ENCODE measurements around the gene KIAA1143. TPM values are rescaled to one million over a fixed set of nuclear protein-coding genes. Genes with fewer than 3 reads are reported as not detected.
A peak's percentile ranks its signal among the peaks of the same experiment; 100 is the strongest.

The KIAA1143 gene
- total and polyA plus RNA-seq, 9 of the 15 experiments (the other 6 are each of a cell fraction or from before 2014, with no cell fraction given) = 25.6 to 72.0 (median 42.2) TPM

DNA sequence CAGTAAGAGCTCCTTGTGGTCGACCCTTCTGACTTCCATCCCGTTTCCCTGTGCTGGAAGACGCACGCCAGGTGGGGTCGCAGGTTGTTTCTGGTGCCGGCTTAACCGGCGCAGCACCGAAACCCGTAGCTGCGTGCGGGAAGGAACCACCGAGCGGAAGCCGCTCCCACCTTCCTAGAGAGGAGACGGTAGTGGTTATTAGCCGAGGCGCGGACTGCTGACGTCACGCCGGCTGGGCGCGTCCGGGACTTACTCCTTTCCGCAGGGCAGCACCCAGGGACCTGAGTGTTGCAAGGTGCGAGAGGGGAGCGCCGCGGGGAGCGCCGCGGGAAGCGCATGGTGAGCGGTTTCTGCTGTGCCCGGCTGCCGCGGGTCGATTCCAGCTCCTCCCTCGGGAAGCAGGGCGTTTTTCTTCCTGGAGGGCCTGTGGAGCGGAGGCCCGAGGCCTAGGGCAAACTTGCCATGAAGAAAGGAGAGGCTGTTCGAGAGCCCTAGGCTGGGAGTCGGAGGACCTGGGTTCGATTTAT, 32.0 kb downstream of the KIAA1143 start, which contains the start of gene ZNF501 (continued):
- TF ChIP-seq, protein P1, sequence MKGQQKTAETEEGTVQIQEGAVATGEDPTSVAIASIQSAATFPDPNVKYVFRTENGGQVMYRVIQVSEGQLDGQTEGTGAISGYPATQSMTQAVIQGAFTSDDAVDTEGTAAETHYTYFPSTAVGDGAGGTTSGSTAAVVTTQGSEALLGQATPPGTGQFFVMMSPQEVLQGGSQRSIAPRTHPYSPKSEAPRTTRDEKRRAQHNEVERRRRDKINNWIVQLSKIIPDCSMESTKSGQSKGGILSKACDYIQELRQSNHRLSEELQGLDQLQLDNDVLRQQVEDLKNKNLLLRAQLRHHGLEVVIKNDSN (CRISPR knock-in tag; IDR thresholded peaks at IDR 0.05) = peak; percentile 35; the same call in 1 of the 2 replicates
- TF ChIP-seq GABPA (tag; conservative IDR thresholded peaks at IDR 0.05; ENCODE audit: low read depth) (peak; percentile 88), GABPB2 (CRISPR knock-in tag; conservative IDR thresholded peaks at IDR 0.05) (no peak), HDAC1 (IDR thresholded peaks at IDR 0.05) (peak in 1 of 2 experiments; percentile 71; a peak in 2 of 4 replicates), CBX5 (IDR thresholded peaks at IDR 0.05; ENCODE audit: borderline replicate concordance, low read depth) (peak; percentile 57; the same call in 1 of the 2 replicates), DIDO1 (tag; IDR thresholded peaks at IDR 0.05; ENCODE audit: low read depth) (peak; percentile 93), JUN (IDR thresholded peaks at IDR 0.05; ENCODE audit: borderline replicate concordance, low read depth, low read length) (peak; percentile 61; the same call in 1 of the 2 replicates), JUN (CRISPR knock-in tag; IDR thresholded peaks at IDR 0.05; ENCODE audit: borderline replicate concordance) (no peak), SIN3B (IDR thresholded peaks at IDR 0.05; ENCODE audit: low read depth) (peak; percentile 84; the same call in 1 of the 2 replicates), BRCA1 (IDR thresholded peaks at IDR 0.05) (no peak), BRCA1 (CRISPR knock-in tag; IDR thresholded peaks at IDR 0.05) (no peak), KHSRP (IDR thresholded peaks at IDR 0.05) (peak; percentile 83), CXXC5 (CRISPR knock-in tag; IDR thresholded peaks at IDR 0.05) (peak; percentile 97)
- TF ChIP-seq, protein P2, sequence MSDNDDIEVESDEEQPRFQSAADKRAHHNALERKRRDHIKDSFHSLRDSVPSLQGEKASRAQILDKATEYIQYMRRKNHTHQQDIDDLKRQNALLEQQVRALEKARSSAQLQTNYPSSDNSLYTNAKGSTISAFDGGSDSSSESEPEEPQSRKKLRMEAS (CRISPR knock-in tag; IDR thresholded peaks at IDR 0.05) = peak; percentile 64

Measured in K562 (cell line).